Measurements from ENCODE around the gene ZNF276.

Gene ZNF276

GRCh38 chr16:89785523-89786155, 64.3 kb downstream of the ZNF276 start:
- no peak for DNase-seq

GRCh38 chr16:89786474-89787364, 65.4 kb downstream of the ZNF276 start:
- no peak for DNase-seq

DNA sequence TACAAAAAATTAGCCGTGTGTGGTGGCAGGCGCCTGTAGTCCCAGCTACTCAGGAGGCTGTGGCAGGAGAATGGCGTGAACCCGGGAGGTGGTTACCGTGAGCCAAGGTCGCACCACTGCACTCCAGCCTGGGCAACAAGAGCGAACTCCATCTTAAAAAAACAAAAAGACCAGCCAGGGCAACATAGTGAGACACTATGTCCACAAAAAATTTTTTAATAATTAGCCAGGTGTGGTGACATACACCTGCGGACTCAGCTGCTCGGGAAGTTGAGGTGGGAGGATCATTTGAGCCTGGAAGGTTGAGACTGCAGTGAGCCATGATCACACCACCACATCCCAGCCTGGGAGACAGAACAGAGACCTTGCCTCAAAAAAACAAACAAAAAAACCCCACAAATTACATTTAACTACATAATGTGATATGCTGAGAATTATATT, 66.0 kb downstream of the ZNF276 start:
- no peak for DNase-seq

Data from fibroblast of skin of right biceps (primary cell).